K562 (cell line): ENCODE data around the gene NEK3. TPM values are rescaled to one million over a fixed set of nuclear protein-coding genes. Genes with fewer than 3 reads are reported as not detected.

ENCODE experiments used
- FOSL1 ChIP-seq: fragments of 200-800 bp; sonication (Bioruptor generic); conservative IDR thresholded peaks from 2 replicates; pipeline ENCODE4 v1.6.1; 2016; ENCODE audit warnings: missing genetic modification characterization, missing compliant biosample characterization
- FOXK1 ChIP-seq: sonication (generic); formaldehyde crosslinking; IDR thresholded peaks from 2 replicates; pipeline ENCODE4 v1.8.0; 2022; ENCODE audit warnings: missing genetic modification reagents, mild to moderate bottlenecking, borderline replicate concordance
- MTA1 ChIP-seq: fragments of 450-650 bp; IDR thresholded peaks from 2 replicates; pipeline ENCODE4 v1.6.1; 2017; ENCODE audit warnings: borderline replicate concordance
- RFX7 ChIP-seq: fragments of 250-450 bp; sonication (Bioruptor Pico); IDR thresholded peaks from 2 replicates; pipeline ENCODE4 v1.5.1; 2021; ENCODE audit warnings: mild to moderate bottlenecking
- SIN3A ChIP-seq, 2 experiments: fragments of 150-350 bp in 1 of 2; IDR thresholded peaks; 2 replicates each; pipeline ENCODE4 v1.6.1; 2011 to 2016; ENCODE audit warnings: borderline replicate concordance in 2 of 2, low read depth in 2 of 2, low read length in 2 of 2, mild to moderate bottlenecking in 2 of 2, moderate library complexity in 2 of 2; ENCODE audit not compliant: control insufficient read depth in 1 of 2
- ZNF134 ChIP-seq: fragments of 250-450 bp; sonication (Bioruptor Pico); conservative IDR thresholded peaks from 2 replicates; pipeline ENCODE4 v1.4.0; 2020
- ZNF589 ChIP-seq: fragments of 200-800 bp; sonication (Bioruptor generic); IDR thresholded peaks from 2 replicates; pipeline ENCODE4 v1.6.1; 2016; ENCODE audit warnings: low read depth, missing genetic modification characterization, missing compliant biosample characterization
- polyA plus RNA-seq, 8 experiments: library from polyadenylated mRNA; depleted of rRNA in 4 of 8; stranded (reverse) in 5 of 8; unstranded in 3 of 8; fragments of >200 nt; fragmentation: Nextera tagmentation in 2 of 8; fragmentation: Illumina TruSeq in 1 of 8; extraction: Ambion mirVana in 2 of 8; extraction: Trizol in 1 of 8; gene quantifications; 2 replicates each; pipeline versions ENCODE4 v1.2.1 to v1.2.3, GENCODE V29; 2011 to 2014; ENCODE audit warnings: inconsistent platforms in 1 of 8, missing spikeins in 1 of 8
- total RNA-seq, 7 experiments: library from RNA; depleted of rRNA in 6 of 7; stranded (reverse); fragments of >200 nt in 6 of 7; fragmentation: Illumina TruSeq in 2 of 7; extraction: Trizol in 2 of 7; gene quantifications; 2 replicates each; pipeline versions ENCODE4 v1.2.1 to v1.2.3, GENCODE V29; 2011 to 2021; ENCODE audit warnings: low replicate concordance in 1 of 7
- TF ChIP-seq, protein P1 (sequence below): sonication (generic); formaldehyde crosslinking; IDR thresholded peaks from 2 replicates; pipeline ENCODE4 v1.4.0; 2020; ENCODE audit warnings: mild to moderate bottlenecking, missing genetic modification reagents
- TF ChIP-seq, protein P2 (sequence below), 2 experiments: fragments of 450-650 bp in 1 of 2; sonication (generic) in 1 of 2; formaldehyde crosslinking in 1 of 2; IDR thresholded peaks; 2 replicates each; pipeline versions ENCODE4 v1.7.1 to v1.9.0; 2016 to 2022; ENCODE audit warnings: inconsistent platforms in 1 of 2, mild to moderate bottlenecking in 1 of 2, missing genetic modification reagents in 1 of 2
- TF ChIP-seq, protein P3 (sequence below): fragments of 250-450 bp; sonication (Bioruptor Pico); IDR thresholded peaks from 2 replicates; pipeline ENCODE4 v1.4.0; 2020; ENCODE audit warnings: mild to moderate bottlenecking, moderate library complexity

The NEK3 gene
- total and polyA plus RNA-seq, 9 of the 15 experiments (the other 6 are each of a cell fraction or from before 2014, with no cell fraction given), result 6.2 to 11.0 (median 9.3) TPM

DNA sequence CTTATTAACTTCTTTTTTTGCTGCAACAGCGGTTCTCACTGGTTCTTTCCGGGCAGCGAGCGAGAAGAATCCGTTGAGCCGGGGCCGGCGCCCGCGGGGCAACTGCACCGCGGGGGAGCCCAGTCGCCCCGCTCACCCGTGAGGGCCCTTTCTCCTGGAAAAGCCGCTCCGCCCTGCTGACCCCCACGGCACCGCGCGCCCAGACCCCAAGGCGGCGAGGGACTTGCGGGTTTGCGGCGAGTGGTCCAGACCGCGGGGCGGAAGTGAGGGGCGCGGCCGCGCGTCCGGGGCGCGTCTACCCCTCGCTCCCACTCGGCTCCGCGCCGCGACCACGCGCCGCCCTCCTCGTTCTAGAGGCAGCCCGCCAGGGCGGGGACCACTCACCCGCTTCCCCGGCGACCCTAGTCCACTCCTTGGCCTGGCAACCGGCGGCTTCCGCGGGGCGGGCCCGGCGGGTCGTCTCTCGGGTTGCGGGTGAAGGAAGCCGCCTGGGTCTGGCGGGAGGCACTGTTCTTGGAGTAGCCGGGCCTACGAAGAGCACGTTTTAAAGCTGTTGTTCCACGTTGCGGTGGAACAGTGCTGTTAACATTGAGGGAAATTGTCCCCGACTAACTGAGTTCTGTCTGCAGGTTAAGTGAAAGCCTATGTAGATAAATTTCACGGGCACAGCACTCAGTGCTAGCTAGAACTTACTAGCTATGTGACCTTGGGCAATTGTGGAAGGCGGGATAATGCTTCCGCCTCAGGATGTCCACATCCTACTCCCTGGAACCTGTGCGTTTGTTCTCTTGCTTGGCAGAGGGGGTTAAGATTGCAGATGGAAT lies at the start of gene NEK3 (continued):
- TF ChIP-seq, protein P1, sequence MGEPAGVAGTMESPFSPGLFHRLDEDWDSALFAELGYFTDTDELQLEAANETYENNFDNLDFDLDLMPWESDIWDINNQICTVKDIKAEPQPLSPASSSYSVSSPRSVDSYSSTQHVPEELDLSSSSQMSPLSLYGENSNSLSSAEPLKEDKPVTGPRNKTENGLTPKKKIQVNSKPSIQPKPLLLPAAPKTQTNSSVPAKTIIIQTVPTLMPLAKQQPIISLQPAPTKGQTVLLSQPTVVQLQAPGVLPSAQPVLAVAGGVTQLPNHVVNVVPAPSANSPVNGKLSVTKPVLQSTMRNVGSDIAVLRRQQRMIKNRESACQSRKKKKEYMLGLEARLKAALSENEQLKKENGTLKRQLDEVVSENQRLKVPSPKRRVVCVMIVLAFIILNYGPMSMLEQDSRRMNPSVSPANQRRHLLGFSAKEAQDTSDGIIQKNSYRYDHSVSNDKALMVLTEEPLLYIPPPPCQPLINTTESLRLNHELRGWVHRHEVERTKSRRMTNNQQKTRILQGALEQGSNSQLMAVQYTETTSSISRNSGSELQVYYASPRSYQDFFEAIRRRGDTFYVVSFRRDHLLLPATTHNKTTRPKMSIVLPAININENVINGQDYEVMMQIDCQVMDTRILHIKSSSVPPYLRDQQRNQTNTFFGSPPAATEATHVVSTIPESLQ, result peak; percentile 93; the same call in 1 of the 2 replicates
- TF ChIP-seq ZNF134 (CRISPR knock-in tag) (no peak), ZNF589 (CRISPR knock-in tag) (no peak), SIN3A (IDR thresholded peaks at IDR 0.05; ENCODE audit: borderline replicate concordance in 2 of 2, control insufficient read depth in 1 of 2, low read depth in 2 of 2, low read length in 2 of 2) (0 out of 4 replicates have a peak, but pooled peaks of 1 of the 2 experiments have one; percentile 14), RFX7 (CRISPR knock-in tag) (no peak), FOSL1 (tag) (no peak), MTA1 (no peak), FOXK1 (CRISPR knock-in tag) (peak; percentile 77; the same call in 1 of the 2 replicates)
- TF ChIP-seq, protein P2, sequence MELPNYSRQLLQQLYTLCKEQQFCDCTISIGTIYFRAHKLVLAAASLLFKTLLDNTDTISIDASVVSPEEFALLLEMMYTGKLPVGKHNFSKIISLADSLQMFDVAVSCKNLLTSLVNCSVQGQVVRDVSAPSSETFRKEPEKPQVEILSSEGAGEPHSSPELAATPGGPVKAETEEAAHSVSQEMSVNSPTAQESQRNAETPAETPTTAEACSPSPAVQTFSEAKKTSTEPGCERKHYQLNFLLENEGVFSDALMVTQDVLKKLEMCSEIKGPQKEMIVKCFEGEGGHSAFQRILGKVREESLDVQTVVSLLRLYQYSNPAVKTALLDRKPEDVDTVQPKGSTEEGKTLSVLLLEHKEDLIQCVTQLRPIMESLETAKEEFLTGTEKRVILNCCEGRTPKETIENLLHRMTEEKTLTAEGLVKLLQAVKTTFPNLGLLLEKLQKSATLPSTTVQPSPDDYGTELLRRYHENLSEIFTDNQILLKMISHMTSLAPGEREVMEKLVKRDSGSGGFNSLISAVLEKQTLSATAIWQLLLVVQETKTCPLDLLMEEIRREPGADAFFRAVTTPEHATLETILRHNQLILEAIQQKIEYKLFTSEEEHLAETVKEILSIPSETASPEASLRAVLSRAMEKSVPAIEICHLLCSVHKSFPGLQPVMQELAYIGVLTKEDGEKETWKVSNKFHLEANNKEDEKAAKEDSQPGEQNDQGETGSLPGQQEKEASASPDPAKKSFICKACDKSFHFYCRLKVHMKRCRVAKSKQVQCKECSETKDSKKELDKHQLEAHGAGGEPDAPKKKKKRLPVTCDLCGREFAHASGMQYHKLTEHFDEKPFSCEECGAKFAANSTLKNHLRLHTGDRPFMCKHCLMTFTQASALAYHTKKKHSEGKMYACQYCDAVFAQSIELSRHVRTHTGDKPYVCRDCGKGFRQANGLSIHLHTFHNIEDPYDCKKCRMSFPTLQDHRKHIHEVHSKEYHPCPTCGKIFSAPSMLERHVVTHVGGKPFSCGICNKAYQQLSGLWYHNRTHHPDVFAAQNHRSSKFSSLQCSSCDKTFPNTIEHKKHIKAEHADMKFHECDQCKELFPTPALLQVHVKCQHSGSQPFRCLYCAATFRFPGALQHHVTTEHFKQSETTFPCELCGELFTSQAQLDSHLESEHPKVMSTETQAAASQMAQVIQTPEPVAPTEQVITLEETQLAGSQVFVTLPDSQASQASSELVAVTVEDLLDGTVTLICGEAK (IDR thresholded peaks at IDR 0.05), result no peak
- TF ChIP-seq, protein P2 (CRISPR knock-in tag; IDR thresholded peaks at IDR 0.05), result peak; percentile 49; the same call in 1 of the 2 replicates
- TF ChIP-seq, protein P3, sequence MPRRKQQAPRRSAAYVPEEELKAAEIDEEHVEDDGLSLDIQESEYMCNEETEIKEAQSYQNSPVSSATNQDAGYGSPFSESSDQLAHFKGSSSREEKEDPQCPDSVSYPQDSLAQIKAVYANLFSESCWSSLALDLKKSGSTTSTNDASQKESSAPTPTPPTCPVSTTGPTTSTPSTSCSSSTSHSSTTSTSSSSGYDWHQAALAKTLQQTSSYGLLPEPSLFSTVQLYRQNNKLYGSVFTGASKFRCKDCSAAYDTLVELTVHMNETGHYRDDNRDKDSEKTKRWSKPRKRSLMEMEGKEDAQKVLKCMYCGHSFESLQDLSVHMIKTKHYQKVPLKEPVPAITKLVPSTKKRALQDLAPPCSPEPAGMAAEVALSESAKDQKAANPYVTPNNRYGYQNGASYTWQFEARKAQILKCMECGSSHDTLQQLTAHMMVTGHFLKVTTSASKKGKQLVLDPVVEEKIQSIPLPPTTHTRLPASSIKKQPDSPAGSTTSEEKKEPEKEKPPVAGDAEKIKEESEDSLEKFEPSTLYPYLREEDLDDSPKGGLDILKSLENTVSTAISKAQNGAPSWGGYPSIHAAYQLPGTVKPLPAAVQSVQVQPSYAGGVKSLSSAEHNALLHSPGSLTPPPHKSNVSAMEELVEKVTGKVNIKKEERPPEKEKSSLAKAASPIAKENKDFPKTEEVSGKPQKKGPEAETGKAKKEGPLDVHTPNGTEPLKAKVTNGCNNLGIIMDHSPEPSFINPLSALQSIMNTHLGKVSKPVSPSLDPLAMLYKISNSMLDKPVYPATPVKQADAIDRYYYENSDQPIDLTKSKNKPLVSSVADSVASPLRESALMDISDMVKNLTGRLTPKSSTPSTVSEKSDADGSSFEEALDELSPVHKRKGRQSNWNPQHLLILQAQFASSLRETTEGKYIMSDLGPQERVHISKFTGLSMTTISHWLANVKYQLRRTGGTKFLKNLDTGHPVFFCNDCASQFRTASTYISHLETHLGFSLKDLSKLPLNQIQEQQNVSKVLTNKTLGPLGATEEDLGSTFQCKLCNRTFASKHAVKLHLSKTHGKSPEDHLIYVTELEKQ (CRISPR knock-in tag), result no peak
